Immature natural killer cell (primary cell): ENCODE data around the gene CNTN5. TPM values are rescaled to one million over a fixed set of nuclear protein-coding genes. Genes with fewer than 3 reads are reported as not detected.
"Not testable (repeated sequence)": the region's sequence is repeated elsewhere in the genome, so short reads cannot be mapped to it uniquely, and the experiment has no call there.

Source experiments
- DNase-seq, 3 donors: peaks; one replicate each; pipeline ENCODE4 v3.0.0; 2022; ENCODE audit warnings: mixed read lengths in 1 of 3
- H3K27ac Mint-ChIP-seq, 6 donors: one replicate each; pipeline ENCODE4 v1.8.0; 2020; ENCODE audit warnings: mixed read lengths in 6 of 6, mild to moderate bottlenecking in 5 of 6, inconsistent platforms in 4 of 6, moderate library complexity in 3 of 6
- H3K27me3 Mint-ChIP-seq, 3 donors: one replicate each; pipeline ENCODE4 v1.8.0; 2020 to 2021; ENCODE audit warnings: low read depth in 3 of 3, mild to moderate bottlenecking in 3 of 3, mixed read lengths in 3 of 3, moderate library complexity in 3 of 3, inconsistent platforms in 1 of 3
- H3K36me3 Mint-ChIP-seq, 3 donors: one replicate each; pipeline ENCODE4 v1.8.0; 2020; ENCODE audit warnings: mixed read lengths in 3 of 3, inconsistent platforms in 2 of 3, mild to moderate bottlenecking in 2 of 3
- H3K4me1 Mint-ChIP-seq, 2 donors: one replicate each; pipeline ENCODE4 v1.8.0; 2020; ENCODE audit warnings: inconsistent platforms in 2 of 2, mild to moderate bottlenecking in 2 of 2, mixed read lengths in 2 of 2, moderate library complexity in 1 of 2
- H3K4me3 Mint-ChIP-seq, 5 donors: one replicate each; pipeline ENCODE4 v1.8.0; 2020; ENCODE audit warnings: mild to moderate bottlenecking in 5 of 5, mixed read lengths in 5 of 5, inconsistent platforms in 3 of 5, moderate library complexity in 3 of 5
- H3K9me3 Mint-ChIP-seq, 6 donors: one replicate each; pipeline ENCODE4 v1.8.0; 2020; ENCODE audit warnings: mild to moderate bottlenecking in 6 of 6, mixed read lengths in 6 of 6, inconsistent platforms in 4 of 6, moderate library complexity in 3 of 6
- polyA plus RNA-seq, 3 donors: library from polyadenylated mRNA; unstranded; fragments of 300-500 nt; fragmentation: Illumina TruSeq; gene quantifications; one replicate each; pipeline ENCODE4 v1.2.3, GENCODE V29; 2021

CNTN5 gene
- polyA plus RNA-seq, 3 donors from 2014 or later = not detected

DNA sequence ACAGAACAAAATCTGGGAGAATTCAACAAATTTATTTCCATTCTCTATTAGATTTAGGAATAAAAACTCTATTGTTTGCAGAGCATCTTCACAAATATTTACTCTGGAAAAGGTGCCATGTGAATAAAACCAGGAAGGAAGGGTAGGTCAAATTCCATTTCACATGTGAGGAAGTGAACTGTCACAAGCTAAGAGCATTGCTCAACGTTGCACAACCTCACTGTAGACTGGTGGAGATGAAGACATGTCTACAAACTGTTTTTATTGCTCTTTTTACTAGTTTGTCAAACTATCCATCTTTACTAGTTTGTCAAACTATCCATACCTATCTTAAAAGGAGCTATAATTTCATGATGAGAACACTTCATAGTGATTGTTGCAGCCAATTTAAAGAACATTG lies 236.4 kb downstream of the CNTN5 start:
- peaks cover 3 to 21% (median 15%) of the 10 kb centered on the region in 6 donors for H3K9me3 Mint-ChIP-seq
- no peak for DNase-seq
- no peaks in the 10 kb centered on the region for H3K36me3 Mint-ChIP-seq
- H3K27ac Mint-ChIP-seq = no peak overlapping the region
- no peaks in the 10 kb centered on the region for H3K4me1 Mint-ChIP-seq
- H3K27me3 Mint-ChIP-seq = no peaks in the 10 kb centered on the region
- H3K4me3 Mint-ChIP-seq = no peak overlapping the region

DNA sequence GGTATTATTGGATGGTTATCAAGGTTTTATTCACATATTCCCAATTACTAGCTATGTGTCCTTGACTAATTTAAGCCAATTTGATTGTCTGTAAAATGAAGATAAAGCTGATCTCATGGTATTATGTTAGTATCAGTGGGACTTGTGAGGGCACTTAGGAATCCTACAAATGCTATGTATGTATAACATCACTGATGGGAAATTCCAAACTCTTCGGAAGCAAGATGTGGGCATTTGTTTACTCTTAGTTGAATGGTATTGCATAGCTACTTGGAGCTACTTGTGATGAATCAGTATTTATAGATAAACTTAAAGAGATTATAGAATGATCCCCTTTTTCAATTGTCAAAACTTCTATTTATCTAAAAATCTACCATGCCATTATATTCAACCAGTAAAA lies 239.9 kb downstream of the CNTN5 start:
- no peak for DNase-seq
- Mint-ChIP-seq H3K27ac (no peak overlapping the region), H3K27me3 (peaks cover 0 to 3% (median 0%) of the 10 kb centered on the region in 3 donors), H3K4me3 (no peak overlapping the region), H3K9me3 (peaks cover 3 to 22% (median 16%) of the 10 kb centered on the region in 6 donors), H3K4me1 (no peaks in the 10 kb centered on the region), H3K36me3 (no peaks in the 10 kb centered on the region)

DNA sequence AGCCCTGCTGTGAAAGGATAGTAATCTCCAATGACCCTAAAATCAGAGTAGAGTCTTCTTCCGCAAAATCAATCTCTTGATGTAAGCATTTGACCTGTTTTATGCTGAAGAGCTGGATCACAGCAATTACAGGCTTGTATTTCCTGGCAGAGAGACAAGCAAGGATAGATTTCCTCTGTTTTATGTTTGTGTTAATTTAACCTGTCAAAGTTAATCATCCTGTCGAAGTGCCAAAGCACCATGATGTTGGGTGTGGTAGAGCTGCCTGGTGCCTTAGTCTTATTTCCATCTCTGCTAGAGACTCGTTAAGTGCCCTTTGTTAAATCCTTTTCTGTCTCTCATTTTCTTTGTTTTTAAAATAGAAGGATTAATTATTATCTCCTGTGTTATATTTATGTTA lies 248.1 kb downstream of the CNTN5 start:
- Mint-ChIP-seq H3K27me3 (no peaks in the 10 kb centered on the region), H3K27ac (no peak overlapping the region), H3K4me3 (no peak overlapping the region), H3K36me3 (no peaks in the 10 kb centered on the region), H3K9me3 (peaks cover 0 to 21% (median 11%) of the 10 kb centered on the region in 6 donors), H3K4me1 (no peaks in the 10 kb centered on the region)
- DNase-seq = no peak

DNA sequence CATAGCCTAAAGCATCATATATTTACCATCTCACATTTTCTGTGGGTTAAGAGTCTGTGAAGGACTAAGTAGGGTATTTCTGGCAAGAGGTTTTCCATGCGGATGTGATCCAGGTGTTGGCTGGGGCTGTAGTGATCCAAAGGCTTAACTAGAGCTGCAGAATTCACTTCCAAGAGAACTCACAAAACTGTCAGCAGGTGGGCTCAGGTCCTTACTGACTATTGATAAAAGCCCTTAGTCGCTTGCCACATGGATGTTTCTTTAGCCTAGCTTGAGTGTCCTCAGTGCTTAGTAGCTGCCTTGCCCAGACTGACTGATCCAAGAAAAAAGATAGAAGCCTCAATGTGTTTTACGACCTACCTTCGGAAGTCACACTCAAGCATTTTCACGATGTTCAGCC lies 250.8 kb downstream of the CNTN5 start:
- peaks cover 0 to 2% (median 0%) of the 10 kb centered on the region in 3 donors for H3K27me3 Mint-ChIP-seq
- H3K36me3 Mint-ChIP-seq = no peaks in the 10 kb centered on the region
- no peak overlapping the region for H3K27ac Mint-ChIP-seq
- DNase-seq = no peak
- H3K4me3 Mint-ChIP-seq = no peak overlapping the region
- no peaks in the 10 kb centered on the region for H3K4me1 Mint-ChIP-seq
- H3K9me3 Mint-ChIP-seq = peaks cover 0 to 27% (median 11%) of the 10 kb centered on the region in 6 donors

DNA sequence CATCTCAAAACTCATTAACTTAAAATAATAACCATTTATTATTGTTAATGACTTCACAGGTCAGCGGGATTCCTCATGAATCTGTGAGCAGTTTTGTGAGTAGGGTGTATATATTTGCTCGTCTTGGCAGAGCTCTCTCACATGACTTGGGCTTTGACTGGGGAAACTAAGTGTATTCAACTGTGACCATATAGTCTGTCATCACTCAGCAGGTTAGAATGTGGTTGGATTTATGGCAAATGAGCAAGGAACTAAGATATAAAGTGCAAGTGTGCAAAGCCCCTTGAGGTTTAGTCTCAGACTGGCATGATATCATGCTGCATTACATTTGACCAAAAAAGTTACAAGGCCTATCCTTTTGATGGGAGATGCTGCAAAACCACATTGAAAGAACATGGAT lies 254.8 kb downstream of the CNTN5 start:
- DNase-seq = no peak
- Mint-ChIP-seq H3K4me1 (no peaks in the 10 kb centered on the region), H3K9me3 (peaks cover 0 to 27% (median 15%) of the 10 kb centered on the region in 6 donors), H3K27me3 (peaks cover 0 to 2% (median 0%) of the 10 kb centered on the region in 3 donors), H3K36me3 (no peaks in the 10 kb centered on the region), H3K27ac (no peak overlapping the region), H3K4me3 (no peak overlapping the region)

DNA sequence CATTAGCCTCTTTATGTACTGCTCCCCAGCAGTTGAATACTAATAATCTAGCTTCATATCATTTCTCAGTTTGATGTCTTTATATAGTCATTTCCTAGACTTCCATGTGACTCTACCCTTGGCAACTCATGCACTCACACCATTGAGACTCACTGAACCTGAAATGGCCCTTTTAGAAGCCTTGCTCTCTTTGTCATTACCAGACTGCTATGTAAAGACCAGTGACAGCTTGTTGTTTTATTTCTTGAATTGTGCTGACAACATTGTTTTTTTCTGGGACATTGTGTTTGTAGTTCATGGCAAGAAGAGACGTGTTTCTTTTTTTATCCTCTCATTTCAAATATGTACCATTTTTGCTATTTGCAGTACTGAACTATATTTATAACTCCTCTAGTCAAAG lies 256.5 kb downstream of the CNTN5 start:
- Mint-ChIP-seq H3K27ac (no peak overlapping the region), H3K27me3 (peaks cover 0 to 2% (median 1%) of the 10 kb centered on the region in 3 donors), H3K4me3 (no peak overlapping the region), H3K9me3 (peaks cover 7 to 34% (median 17%) of the 10 kb centered on the region in 6 donors), H3K4me1 (no peaks in the 10 kb centered on the region), H3K36me3 (no peaks in the 10 kb centered on the region)
- no peak for DNase-seq

DNA sequence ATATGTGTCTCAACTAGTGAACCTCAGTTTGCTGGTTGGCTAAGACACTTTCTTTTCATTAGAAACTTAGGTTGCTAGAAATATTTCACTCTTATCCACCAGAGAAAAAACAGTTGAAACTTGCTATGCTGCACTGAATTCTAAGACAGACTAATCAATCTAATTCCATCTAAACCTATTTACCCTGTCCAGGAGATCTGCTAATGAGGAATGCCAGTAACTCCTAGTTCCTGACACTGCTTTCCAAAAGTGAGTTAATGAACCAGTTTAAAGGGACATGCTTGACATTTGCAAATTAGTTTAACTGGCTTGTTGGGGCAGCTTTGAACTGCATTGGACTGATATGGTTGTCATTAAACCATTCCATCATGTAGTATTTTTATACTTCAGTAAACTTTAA lies 258.5 kb downstream of the CNTN5 start:
- Mint-ChIP-seq H3K9me3 (peaks cover 11 to 41% (median 23%) of the 10 kb centered on the region in 6 donors), H3K4me1 (no peaks in the 10 kb centered on the region), H3K27me3 (peaks cover 0 to 1% (median 0%) of the 10 kb centered on the region in 3 donors), H3K27ac (no peak overlapping the region), H3K36me3 (no peaks in the 10 kb centered on the region), H3K4me3 (no peak overlapping the region)
- DNase-seq = no peak

DNA sequence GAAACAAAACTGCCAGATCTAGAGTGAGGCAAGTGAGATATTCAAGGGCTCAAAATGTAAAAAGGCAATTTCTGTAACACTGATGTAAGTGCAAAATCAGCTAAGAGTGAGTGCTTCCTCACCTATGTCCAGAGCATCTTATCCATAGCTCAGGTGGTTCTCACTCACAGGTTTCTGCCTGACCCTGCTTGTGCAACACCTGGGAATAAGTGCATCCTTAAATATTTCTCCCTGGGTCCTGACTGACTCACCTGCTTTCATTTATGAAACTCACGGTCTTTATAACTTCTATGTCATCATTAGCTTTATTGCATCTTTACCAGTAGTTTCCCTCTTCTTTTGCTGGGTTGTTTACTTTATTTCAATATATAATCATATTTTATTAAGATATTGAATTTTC lies 260.6 kb downstream of the CNTN5 start:
- peaks cover 0 to 1% (median 0%) of the 10 kb centered on the region in 3 donors for H3K27me3 Mint-ChIP-seq

DNA sequence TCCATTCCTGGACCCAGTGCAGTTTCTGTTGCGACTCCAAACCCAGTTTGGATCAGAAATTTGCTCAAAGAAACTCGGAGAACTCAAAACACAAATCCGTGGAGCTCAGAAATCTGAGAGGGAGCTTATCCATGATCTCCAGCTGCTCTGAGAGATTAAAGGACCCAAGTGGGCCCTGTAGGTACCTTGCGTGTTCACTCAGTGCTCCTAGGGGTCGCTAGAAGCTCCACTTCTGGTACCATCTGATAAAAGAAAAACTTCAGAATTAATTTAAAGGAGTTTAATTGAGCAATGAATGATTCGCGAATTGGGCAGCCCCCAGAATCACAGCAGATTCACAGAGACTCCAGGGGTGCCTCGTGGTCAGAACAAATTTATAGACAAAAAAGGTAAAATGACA lies 277.2 kb downstream of the CNTN5 start:
- not testable (repeated sequence) for H3K27me3 Mint-ChIP-seq

More for the DNA sequence above, 260.6 kb downstream of the CNTN5 start:
- Mint-ChIP-seq H3K36me3 (no peaks in the 10 kb centered on the region), H3K27ac (no peak overlapping the region), H3K4me1 (no peaks in the 10 kb centered on the region), H3K9me3 (peaks cover 14 to 54% (median 29%) of the 10 kb centered on the region in 6 donors), H3K4me3 (no peak overlapping the region)
- no peak for DNase-seq

DNA sequence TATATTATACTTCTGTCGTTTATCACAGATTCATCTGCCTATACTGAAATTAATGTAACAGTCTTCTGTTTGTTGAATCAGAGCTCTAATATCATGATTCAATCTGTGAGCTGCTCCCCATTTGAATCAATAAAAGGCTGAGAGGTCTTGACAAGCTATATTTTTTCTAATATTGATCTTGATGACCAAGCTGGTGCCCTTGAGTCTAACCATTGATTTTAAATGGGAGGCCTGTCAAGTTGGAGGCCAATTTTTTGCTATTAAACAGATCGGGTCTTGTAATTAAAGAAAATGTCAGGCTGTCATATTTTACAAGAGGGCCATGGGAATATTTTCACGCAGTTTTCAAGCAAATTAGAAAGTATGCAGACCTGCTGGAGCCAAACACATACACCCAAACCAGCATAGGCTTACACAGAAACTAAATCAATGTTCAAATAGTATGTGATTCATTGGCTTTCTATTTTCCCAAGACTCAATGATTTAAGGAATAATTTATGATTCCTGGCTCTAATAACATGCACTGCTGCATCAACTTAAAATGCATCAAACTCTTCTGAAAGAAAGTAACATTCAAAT lies 286.9 kb downstream of the CNTN5 start:
- H3K9me3 Mint-ChIP-seq = peaks cover 0 to 30% (median 11%) of the 10 kb centered on the region in 6 donors
- H3K27ac Mint-ChIP-seq = no peak overlapping the region
- no peak for DNase-seq
- H3K27me3 Mint-ChIP-seq = no peaks in the 10 kb centered on the region
- H3K4me1 Mint-ChIP-seq = no peaks in the 10 kb centered on the region
- H3K4me3 Mint-ChIP-seq = no peak overlapping the region
- no peaks in the 10 kb centered on the region for H3K36me3 Mint-ChIP-seq

More for the DNA sequence above, 277.2 kb downstream of the CNTN5 start:
- H3K27ac Mint-ChIP-seq, H3K4me3 Mint-ChIP-seq, H3K4me1 Mint-ChIP-seq, H3K36me3 Mint-ChIP-seq, DNase-seq: not testable (repeated sequence)
- peaks cover 13 to 67% (median 47%) of the 10 kb centered on the region in 6 donors for H3K9me3 Mint-ChIP-seq

DNA sequence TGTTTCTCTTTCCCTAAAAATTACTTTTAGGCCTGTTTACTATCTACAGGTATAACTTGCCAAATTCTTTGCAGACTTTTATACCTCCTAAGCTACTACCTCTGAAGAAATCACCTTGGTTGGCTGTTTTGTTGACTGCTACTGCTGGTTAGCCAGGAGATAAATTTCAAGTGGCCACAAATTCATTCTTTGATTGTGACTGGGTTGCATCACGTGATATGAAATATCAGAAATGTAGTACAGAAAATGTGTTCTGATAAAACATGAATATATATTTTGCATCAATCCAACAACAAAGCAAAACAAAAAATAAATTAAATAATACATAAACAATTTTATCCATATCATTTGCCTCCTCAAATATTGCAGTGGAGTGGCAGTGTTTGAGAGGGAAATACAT lies 291.1 kb downstream of the CNTN5 start:
- no peaks in the 10 kb centered on the region for H3K27me3 Mint-ChIP-seq
- DNase-seq = no peak

DNA sequence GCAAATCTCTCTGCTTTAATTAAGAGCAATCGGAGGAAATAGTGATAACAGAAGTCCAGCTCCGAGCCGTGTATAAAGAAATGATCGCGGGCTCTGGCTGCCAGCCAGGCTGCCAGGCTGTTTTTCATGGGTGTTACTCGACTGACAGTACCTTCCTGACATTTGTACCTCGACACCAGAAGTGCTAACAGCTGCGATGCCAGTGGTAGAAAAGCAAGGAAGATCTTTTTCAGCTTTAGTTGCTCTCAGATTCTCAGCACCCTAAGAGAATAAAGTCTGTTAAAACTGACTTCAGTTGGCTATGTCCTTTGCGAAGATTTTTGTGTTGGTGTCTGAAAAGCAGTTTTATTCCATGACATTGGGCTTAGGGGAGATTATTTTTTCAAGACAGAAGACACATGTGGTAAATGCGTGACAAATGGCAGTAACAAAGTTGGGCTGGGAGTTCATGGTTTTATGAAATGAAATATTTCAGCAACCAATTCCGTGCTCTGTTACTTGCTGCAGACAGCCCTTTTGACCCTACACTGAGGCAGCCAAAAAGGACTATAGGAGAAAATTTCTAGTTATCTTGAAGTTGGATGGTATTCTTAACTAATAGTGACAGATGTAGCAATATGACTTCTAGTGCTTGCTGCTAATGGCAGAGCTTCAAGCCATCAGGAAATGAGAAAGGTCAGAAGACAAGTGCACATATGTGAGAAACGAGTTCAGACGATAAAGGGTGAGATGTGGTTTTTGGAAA lies 296.2 kb downstream of the CNTN5 start:
- no peak overlapping the region for H3K4me3 Mint-ChIP-seq
- no peak overlapping the region for H3K27ac Mint-ChIP-seq
- no peak for DNase-seq
- H3K27me3 Mint-ChIP-seq = no peaks in the 10 kb centered on the region
- H3K36me3 Mint-ChIP-seq = no peaks in the 10 kb centered on the region
- peaks cover 11 to 66% (median 36%) of the 10 kb centered on the region in 6 donors for H3K9me3 Mint-ChIP-seq
- H3K4me1 Mint-ChIP-seq = no peaks in the 10 kb centered on the region

More for the DNA sequence above, 291.1 kb downstream of the CNTN5 start:
- Mint-ChIP-seq H3K36me3 (no peaks in the 10 kb centered on the region), H3K9me3 (peaks cover 4 to 37% (median 17%) of the 10 kb centered on the region in 6 donors), H3K4me3 (no peak overlapping the region), H3K4me1 (no peaks in the 10 kb centered on the region), H3K27ac (no peak overlapping the region)

DNA sequence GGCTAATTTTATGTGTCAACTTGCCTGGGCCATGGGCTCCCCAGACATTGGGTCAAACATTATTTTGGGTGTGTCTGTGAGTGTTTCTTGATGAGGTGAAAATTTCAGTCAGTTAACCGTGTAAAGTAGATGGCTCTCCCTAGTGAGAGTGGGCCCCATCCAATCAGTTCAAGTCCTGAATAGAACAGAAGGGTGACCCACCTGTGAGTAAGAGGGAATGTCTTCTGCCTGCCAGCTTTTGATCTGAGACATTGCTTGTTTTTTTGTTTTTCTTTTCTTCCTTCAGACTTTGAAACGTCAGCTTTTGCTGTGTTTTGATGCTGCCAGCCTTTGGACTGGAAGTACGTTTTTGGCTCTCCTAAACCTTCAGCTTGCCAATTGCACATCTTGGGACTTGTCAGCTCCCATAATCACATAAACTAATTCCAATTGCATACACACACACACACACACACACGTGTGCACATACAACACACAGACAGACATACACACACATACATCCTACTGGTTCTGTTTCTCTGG lies 300.1 kb downstream of the CNTN5 start:
- no peak overlapping the region for H3K4me3 Mint-ChIP-seq
- no peaks in the 10 kb centered on the region for H3K36me3 Mint-ChIP-seq
- DNase-seq = no peak
- peaks cover 15 to 64% (median 38%) of the 10 kb centered on the region in 6 donors for H3K9me3 Mint-ChIP-seq
- H3K27ac Mint-ChIP-seq = no peak overlapping the region
- H3K27me3 Mint-ChIP-seq = no peaks in the 10 kb centered on the region
- H3K4me1 Mint-ChIP-seq = no peaks in the 10 kb centered on the region

DNA sequence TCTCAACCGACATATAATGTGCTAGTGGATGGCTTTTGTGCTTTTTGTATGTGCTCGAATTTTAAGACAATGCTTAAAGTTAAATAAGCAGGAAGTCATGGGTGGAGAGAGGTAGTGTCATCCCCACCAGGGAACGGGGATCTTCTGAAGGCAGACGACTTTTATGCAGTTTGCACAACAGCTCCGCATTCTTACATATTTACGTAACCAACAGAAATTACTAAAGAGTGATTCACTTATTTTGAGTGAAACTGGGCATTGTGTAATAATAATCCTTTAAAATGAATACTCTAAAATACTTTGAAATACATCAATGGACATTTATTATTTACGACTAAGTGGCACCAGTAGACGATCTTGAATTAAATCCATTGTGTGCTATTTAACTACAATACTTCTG lies 305.1 kb downstream of the CNTN5 start:
- Mint-ChIP-seq H3K27me3 (no peaks in the 10 kb centered on the region), H3K36me3 (no peaks in the 10 kb centered on the region), H3K4me1 (no peaks in the 10 kb centered on the region), H3K27ac (no peak overlapping the region), H3K4me3 (no peak overlapping the region), H3K9me3 (peaks cover 11 to 47% (median 26%) of the 10 kb centered on the region in 6 donors)
- DNase-seq = no peak
